Measurements from ENCODE around the gene CXCL16. TPM values are rescaled to one million over a fixed set of nuclear protein-coding genes. Genes with fewer than 3 reads are reported as not detected.

The CXCL16 gene
- total and polyA plus RNA-seq, 10 of the 15 experiments (the other 5 are each of a cell fraction or from before 2014, with no cell fraction given), result 0.15 to 2.2 (median 0.65) TPM

DNA sequence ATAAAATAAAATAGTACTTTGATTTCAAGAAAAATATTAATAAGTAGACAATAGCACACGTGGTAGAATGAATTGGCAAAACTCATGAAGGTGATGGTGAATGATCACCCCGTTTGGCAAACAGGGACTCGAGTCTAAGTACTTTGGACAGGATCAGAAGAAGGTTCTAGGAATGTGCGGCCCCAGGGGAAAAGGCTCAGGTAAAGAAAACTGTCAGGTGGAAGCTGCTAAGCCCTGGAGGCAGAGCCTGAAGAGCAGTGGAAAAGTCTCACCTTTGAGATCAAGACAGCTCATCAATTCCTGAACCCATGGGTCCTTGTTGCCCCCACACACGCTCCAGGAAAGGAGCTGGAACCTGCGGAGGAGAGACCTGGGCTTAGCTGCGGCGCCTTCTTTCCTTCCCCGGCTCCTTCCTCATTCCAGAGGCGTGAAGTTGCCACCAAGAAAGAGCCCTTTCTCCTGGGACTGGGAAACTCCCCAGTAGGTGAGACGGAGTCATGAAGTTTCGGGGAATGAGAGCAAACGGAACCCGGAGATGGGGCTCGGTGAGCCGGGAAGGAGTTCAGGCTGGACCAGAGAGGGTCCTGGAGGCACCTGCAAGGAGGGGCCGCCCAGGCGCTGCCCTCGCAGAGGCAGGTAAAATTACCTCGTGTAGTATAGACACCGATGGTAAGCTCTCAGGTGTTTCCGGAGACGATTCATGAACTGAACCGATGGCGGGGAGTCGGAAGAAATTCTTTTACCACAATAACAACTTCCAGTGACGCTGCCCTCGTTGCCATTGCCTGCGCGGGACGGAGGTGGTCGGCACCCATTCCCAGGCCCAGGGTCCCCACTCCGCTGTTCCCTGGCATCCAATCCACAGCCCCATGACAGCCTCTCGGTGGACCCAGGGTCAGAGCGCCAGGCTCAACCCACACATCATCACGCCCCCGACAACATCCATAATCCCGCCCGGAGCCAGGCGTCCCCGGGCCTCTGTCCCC is 1.3 kb downstream of the CXCL16 start (continued):
- TF ChIP-seq NKRF (conservative IDR thresholded peaks at IDR 0.05) (no peak), FOXK2 (IDR thresholded peaks at IDR 0.05) (no peak), TARDBP (IDR thresholded peaks at IDR 0.05; ENCODE audit: borderline replicate concordance) (no peak), NFXL1 (IDR thresholded peaks at IDR 0.05; ENCODE audit: borderline replicate concordance) (no peak), ESRRA (IDR thresholded peaks at IDR 0.05; ENCODE audit: low read length) (no peak)

- Histone ChIP-seq H3K9ac (ENCODE audit: control insufficient read depth, insufficient read depth, low read length) (no peak overlapping the region), H3K4me3 (no peak overlapping the region), H3K27ac (ENCODE audit: control insufficient read depth, insufficient read depth) (no peak overlapping the region), H2AFZ (ENCODE audit: control insufficient read depth, low read depth, low read length) (no peak overlapping the region), H3K27me3 (replicated peaks in 1 of 2; ENCODE audit: control insufficient read depth in 2 of 2, insufficient read depth in 2 of 2, low read length in 1 of 2) (peaks cover 10% of the 10 kb centered on the region in 2 experiments), H3K36me3 (ENCODE audit: control insufficient read depth in 2 of 2, insufficient read depth in 2 of 2, low read length in 1 of 2) (no peaks in the 10 kb centered on the region), H3K4me1 (ENCODE audit: control insufficient read depth, insufficient read depth, low read length) (peaks cover 17% of the 10 kb centered on the region), H4K20me1 (ENCODE audit: control insufficient read depth, insufficient read depth) (no peaks in the 10 kb centered on the region), H3K79me2 (ENCODE audit: control insufficient read depth, insufficient read depth, low read length) (peaks cover 2% of the 10 kb centered on the region), H3K4me2 (ENCODE audit: control insufficient read depth, insufficient read depth) (no peak overlapping the region), H3K9me3 (replicated peaks; ENCODE audit: control insufficient read depth, insufficient read depth, low read length) (no peaks in the 10 kb centered on the region)
- in situ Hi-C loops (cut with MboI) (no loop called here), intact Hi-C loops (cut with micrococcal nuclease; ENCODE audit: unreplicated experiment) (loop anchor here (10.0 kb wide), 1 partner anchor 49 kb away; the partner anchor contains the start of genes GLTPD2 and VMO1)
- ChIA-PET CTCF (interaction anchor here (1.0 to 1.8 kb wide), 2 partner anchors 26 to 54 kb away, joined by 3 to 10 read pairs; partner anchors contain the start of genes ARRB2 and GLTPD2), RAD21 (ENCODE audit: unreplicated experiment) (interaction anchor here (0.7 kb wide), 1 partner anchor 147 kb away, joined by 3 read pairs; no protein-coding TSS in a partner anchor), POLR2A (interaction anchor here (0.6 kb wide), 1 partner anchor 198 kb away, joined by 3 read pairs; no protein-coding TSS in a partner anchor), SMC1A (ENCODE audit: uncharacterized antibody, unreplicated experiment) (interaction anchor here (0.7 to 1.6 kb wide), 5 partner anchors 12 to 54 kb away, joined by 3 to 4 read pairs (median 3); no protein-coding TSS in a partner anchor)
- DNase-seq (ENCODE audit: low read depth, low spot score) (no peak), FAIRE-seq (no peak), ATAC-seq (no peak)
- WGBS (ENCODE audit: insufficient coverage, insufficient replicate concordance, low lambda C conversion rate, missing lambda C conversion rate), result 41% methylated on average over 8 of the region's 9 CpGs
- BruUV-seq (replicated peaks), result no TSS peak
- no peak for TF ChIP-seq ATF7 (IDR thresholded peaks at IDR 0.05; ENCODE audit: low read depth)
- no peak for TF ChIP-seq IKZF2 (IDR thresholded peaks at IDR 0.05)
- no peak for TF ChIP-seq HDAC2 (IDR thresholded peaks at IDR 0.05)
- TF ChIP-seq ZBTB33 (IDR thresholded peaks at IDR 0.05), result no peak
- no peak for TF ChIP-seq BHLHE40 (IDR thresholded peaks at IDR 0.05; ENCODE audit: borderline replicate concordance in 1 of 2, low read depth in 2 of 2, low read length in 1 of 2)
- TF ChIP-seq TAF1 (IDR thresholded peaks at IDR 0.05; ENCODE audit: borderline replicate concordance, low read depth, low read length), result no peak
- no peak for TF ChIP-seq SRF (IDR thresholded peaks at IDR 0.05; ENCODE audit: low read depth in 2 of 2, low read length in 2 of 2)
These were observed 3.7 kb downstream of the CXCL16 start for GRCh38 chr17:4735876-4736651.

Measured in GM12878 (cell line).